Right lobe of liver (tissue), 6 donors: ENCODE data around the gene FSTL4. TPM values are rescaled to one million over a fixed set of nuclear protein-coding genes. Genes with fewer than 3 reads are reported as not detected.

Source experiments
- ATAC-seq, 4 donors: fragments of 200-7000 bp; cut with Tn5 transposase; one replicate each; pipeline ENCODE4 v1.9.1; 2020; ENCODE audit warnings: mild to moderate bottlenecking in 4 of 4, moderate library complexity in 4 of 4
- DNase-seq, 3 donors: peaks; one replicate each; pipeline ENCODE4 v3.0.0-alpha.2; 2020
- H3K27ac ChIP-seq, 3 donors: fragments of 200-600 bp; one replicate each; pipeline ENCODE4 v1.8.0; 2022
- H3K27me3 ChIP-seq, 2 donors: fragments of 200-600 bp; one replicate each; pipeline ENCODE4 v1.8.0; 2022
- H3K36me3 ChIP-seq, 4 donors: fragments of 200-600 bp; sonication (generic) in 1 of 4; one replicate each; pipeline versions ENCODE4 v1.5.1 to v1.8.0; 2017 to 2022; ENCODE audit warnings: control low read depth in 1 of 4
- H3K4me1 ChIP-seq, 4 donors: fragments of 200-600 bp; sonication (generic) in 1 of 4; one replicate each; pipeline versions ENCODE4 v1.5.1 to v1.8.0; 2017 to 2022; ENCODE audit warnings: control low read depth in 1 of 4
- H3K4me3 ChIP-seq, 3 donors: fragments of 200-600 bp; one replicate each; pipeline ENCODE4 v1.8.0; 2022
- H3K9me3 ChIP-seq, 4 donors: fragments of 200-600 bp; sonication (generic) in 1 of 4; one replicate each; pipeline versions ENCODE4 v1.5.1 to v1.8.0; 2017 to 2022; ENCODE audit warnings: control low read depth in 1 of 4
- POLR2A ChIP-seq: fragments of 450-650 bp; IDR thresholded peaks from one replicate; pipeline ENCODE4 v1.6.1; 2017; ENCODE audit warnings: antibody characterized with exemption, mild to moderate bottlenecking
- WGBS: methylation state at CpG from one replicate; pipeline ENCODE4 v1.1.6; 2018; ENCODE audit warnings: low coverage, low lambda C conversion rate; ENCODE audit not compliant: insufficient coverage; ENCODE audit errors: missing lambda C conversion rate; 5-methylcytosine and 5-hydroxymethylcytosine counted together
- intact Hi-C, 2 donors: fragments of 100-400 bp; cut with DNase I; formaldehyde crosslinking; loops; one replicate each; pipeline versions ENCODE4 v1.11.2 to v1.14.1; 2022
- total RNA-seq, 6 experiments: library from RNA; depleted of rRNA in 2 of 6; stranded (reverse); fragments of >200 nt in 2 of 6; fragmentation: NEBNext Ultra II Directional in 3 of 6; extraction: Animal tissue kit (Norgen Biotek cat#: 25700) in 3 of 6; gene quantifications; one replicate each; pipeline versions ENCODE4 v1.1.0 to v1.2.4, GENCODE V29; 2016 to 2023
- TF ChIP-seq, protein P1 (sequence below), 4 donors: fragments of 200-600 bp in 3 of 4; fragments of 450-650 bp in 1 of 4; IDR thresholded peaks; one replicate each; pipeline versions ENCODE4 v1.5.1 to v1.8.0; 2016 to 2022; ENCODE audit warnings: antibody characterized with exemption in 4 of 4, mild to moderate bottlenecking in 2 of 4
- donor health status: DM: no; HTN: yes; CAD: no.
- donor health status: DM: no; HTN: no; CAD: no.
- donor health status: DM: no; HTN: no; CAD: no.
- donor health status: DM: no; HTN: yes; CAD: no.
- donor health status: DM: no; HTN: yes; CAD: no.

The FSTL4 gene
- total RNA-seq, 6 experiments from 2014 or later = 0.62 to 1.3 (median 0.80) TPM; not detected in 3

DNA sequence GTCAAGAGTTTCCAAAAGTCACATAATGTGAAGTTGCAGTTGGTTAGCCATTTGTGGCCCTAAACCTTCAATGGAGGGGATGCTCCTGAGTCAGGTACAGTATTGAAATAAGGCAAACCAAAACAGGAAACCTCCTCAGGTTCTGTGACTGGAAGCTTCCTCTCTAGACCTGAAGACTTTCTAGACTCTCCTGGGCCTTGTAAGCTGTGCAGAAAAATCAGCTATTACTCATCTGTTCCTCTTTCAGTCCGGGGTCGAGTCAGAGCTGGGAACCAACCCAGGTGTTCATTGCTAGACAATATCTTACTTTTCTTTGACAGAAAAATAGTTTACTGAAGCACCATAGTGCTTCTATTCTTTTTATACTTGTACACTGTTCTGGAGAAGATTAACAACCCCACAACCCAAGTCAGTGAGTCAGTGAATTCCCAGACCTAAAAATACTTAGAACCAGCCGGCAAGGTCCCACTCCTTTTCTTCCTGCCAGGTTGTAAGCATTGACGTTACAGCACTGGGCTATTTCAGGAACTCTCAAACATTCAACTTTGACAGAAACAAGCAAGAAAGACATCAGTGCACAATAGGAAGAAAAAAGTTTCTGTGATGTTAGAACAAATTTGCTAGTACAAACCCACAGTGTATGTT is 47.3 kb downstream of the FSTL4 start:
- Histone ChIP-seq H3K36me3 (no peaks in the 10 kb centered on the region), H3K27me3 (no peaks in the 10 kb centered on the region), H3K9me3 (no peaks in the 10 kb centered on the region), H3K4me1 (no peaks in the 10 kb centered on the region), H3K4me3 (no peak overlapping the region), H3K27ac (no peak overlapping the region)
- no peak for ATAC-seq
- DNase-seq = no peak
- WGBS = 31% methylated on average over 4 of the region's 4 CpGs
- TF ChIP-seq, protein P1, sequence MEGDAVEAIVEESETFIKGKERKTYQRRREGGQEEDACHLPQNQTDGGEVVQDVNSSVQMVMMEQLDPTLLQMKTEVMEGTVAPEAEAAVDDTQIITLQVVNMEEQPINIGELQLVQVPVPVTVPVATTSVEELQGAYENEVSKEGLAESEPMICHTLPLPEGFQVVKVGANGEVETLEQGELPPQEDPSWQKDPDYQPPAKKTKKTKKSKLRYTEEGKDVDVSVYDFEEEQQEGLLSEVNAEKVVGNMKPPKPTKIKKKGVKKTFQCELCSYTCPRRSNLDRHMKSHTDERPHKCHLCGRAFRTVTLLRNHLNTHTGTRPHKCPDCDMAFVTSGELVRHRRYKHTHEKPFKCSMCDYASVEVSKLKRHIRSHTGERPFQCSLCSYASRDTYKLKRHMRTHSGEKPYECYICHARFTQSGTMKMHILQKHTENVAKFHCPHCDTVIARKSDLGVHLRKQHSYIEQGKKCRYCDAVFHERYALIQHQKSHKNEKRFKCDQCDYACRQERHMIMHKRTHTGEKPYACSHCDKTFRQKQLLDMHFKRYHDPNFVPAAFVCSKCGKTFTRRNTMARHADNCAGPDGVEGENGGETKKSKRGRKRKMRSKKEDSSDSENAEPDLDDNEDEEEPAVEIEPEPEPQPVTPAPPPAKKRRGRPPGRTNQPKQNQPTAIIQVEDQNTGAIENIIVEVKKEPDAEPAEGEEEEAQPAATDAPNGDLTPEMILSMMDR (IDR thresholded peaks at IDR 0.05) = no peak
- TF ChIP-seq POLR2A = no peak
- intact Hi-C loops = no loop called here

DNA sequence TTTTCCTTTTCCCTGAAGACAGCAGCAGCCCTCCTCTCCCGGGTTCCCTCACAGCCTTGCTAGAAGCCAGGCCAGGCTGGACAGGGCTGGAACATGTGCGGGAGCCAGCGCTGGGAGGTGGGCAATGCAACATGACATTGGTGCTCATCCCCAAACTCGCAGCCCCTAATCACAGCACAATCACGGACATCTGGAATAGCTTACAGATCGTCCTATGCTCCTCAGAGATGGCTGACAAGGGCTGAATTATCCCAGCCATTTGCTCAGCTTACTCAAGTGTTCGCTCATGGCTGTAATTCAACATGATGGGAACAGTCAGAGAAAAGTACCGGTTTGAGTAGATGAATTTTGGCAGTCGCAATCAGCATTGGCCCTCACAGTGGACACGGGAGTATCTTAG is 49.8 kb downstream of the FSTL4 start:
- DNase-seq (no peak), ATAC-seq (no peak)
- Histone ChIP-seq H3K9me3 (no peaks in the 10 kb centered on the region), H3K36me3 (no peaks in the 10 kb centered on the region), H3K4me3 (no peak overlapping the region), H3K4me1 (no peaks in the 10 kb centered on the region), H3K27me3 (no peaks in the 10 kb centered on the region), H3K27ac (no peak overlapping the region)
- intact Hi-C loops = no loop called here
- 65% methylated on average over 7 of the region's 10 CpGs for WGBS
- no peak for TF ChIP-seq POLR2A
- TF ChIP-seq, protein P1 (IDR thresholded peaks at IDR 0.05) = no peak

DNA sequence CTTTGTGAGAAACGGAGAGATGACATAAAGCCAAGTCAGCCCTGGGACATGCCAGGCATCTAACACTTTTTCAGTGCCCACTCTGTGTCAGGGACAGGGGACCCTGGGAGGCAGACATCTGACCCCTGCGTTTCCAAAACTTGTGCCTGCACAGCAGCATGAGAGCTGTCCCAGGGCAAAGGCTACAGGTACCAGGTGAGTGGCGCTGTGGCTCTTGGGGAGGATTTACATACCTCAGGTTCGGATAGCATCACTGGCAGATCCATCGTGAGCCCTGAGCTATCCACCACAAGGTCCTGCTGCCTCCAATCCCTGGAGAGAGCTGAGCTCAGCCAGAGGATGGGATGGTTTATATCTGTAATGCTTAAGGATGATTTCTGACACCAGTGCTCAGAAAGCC is 52.4 kb downstream of the FSTL4 start:
- TF ChIP-seq, protein P1 (IDR thresholded peaks at IDR 0.05) = no peak
- no peak for TF ChIP-seq POLR2A
- DNase-seq (no peak), ATAC-seq (no peak)
- H3K9me3 ChIP-seq = no peaks in the 10 kb centered on the region
- H3K4me1 ChIP-seq = no peaks in the 10 kb centered on the region
- H3K36me3 ChIP-seq = no peaks in the 10 kb centered on the region
- intact Hi-C loops = no loop called here
- H3K27me3 ChIP-seq = no peaks in the 10 kb centered on the region
- 40% methylated on average over 1 of the region's 5 CpGs for WGBS
- no peak overlapping the region for H3K27ac ChIP-seq
- no peak overlapping the region for H3K4me3 ChIP-seq

DNA sequence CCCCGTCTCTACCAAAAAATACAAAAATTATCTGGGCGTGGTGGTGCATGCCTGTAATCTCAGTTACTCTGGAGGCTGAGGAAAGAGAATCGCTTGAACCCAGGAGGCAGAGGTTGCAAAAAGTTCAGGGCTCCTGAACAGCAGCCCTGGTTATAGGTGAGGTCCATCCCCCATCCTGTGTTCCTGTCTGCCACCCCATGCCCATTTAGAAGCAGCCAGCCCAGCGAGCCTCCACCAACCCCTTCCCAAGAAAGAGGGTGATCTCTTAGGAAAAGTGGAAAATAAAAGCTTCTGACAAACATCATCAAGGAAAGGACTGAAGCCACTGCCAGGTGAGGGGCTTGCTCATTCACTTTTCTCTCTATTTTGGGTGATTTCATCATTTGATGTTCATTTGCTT is 55.8 kb downstream of the FSTL4 start:
- Histone ChIP-seq H3K36me3 (no peaks in the 10 kb centered on the region), H3K9me3 (no peaks in the 10 kb centered on the region), H3K27ac (no peak overlapping the region), H3K27me3 (no peaks in the 10 kb centered on the region), H3K4me3 (no peak overlapping the region), H3K4me1 (no peaks in the 10 kb centered on the region)
- intact Hi-C loops = no loop called here
- WGBS = 62% methylated on average over 4 of the region's 4 CpGs
- DNase-seq (no peak), ATAC-seq (no peak)
- TF ChIP-seq POLR2A = no peak
- TF ChIP-seq, protein P1 (IDR thresholded peaks at IDR 0.05) = no peak

DNA sequence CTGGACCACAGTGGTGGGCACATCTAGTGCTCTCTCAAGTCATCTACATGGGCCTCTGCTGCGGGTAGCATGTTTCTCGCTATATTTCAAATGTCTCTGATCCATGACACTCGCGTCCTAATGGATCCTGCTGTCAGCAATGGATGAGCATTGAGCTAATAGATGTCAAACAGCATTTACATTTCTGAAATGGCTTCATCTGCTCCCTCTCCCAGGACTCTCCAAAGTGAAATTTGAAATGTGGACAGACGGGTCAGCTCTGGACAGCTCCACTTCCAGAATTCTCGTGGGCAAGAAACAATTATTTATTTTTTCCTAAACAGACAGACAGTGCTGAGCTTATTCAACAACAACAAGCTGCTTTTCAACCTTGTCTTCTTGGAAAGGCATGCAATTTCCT is 58.1 kb downstream of the FSTL4 start:
- WGBS = 64% methylated on average over 6 of the region's 6 CpGs
- Histone ChIP-seq H3K27me3 (no peaks in the 10 kb centered on the region), H3K27ac (no peak overlapping the region), H3K4me1 (no peaks in the 10 kb centered on the region), H3K9me3 (no peaks in the 10 kb centered on the region), H3K36me3 (no peaks in the 10 kb centered on the region), H3K4me3 (no peak overlapping the region)
- DNase-seq = no peak
- intact Hi-C loops = no loop called here
- no peak for ATAC-seq
- TF ChIP-seq, protein P1 (IDR thresholded peaks at IDR 0.05) = no peak
